HG03571 (cell line): Measurements from ENCODE around the gene MCUR1.
"Not testable (repeated sequence)": the region's sequence is repeated elsewhere in the genome, so short reads cannot be mapped to it uniquely, and the experiment has no call there.

ENCODE experiments used
- ATAC-seq: cut with Tn5 transposase; IDR thresholded peaks from one replicate; pipeline ENCODE4 v1.9.1; 2021; ENCODE audit not compliant: unreplicated experiment

MCUR1 gene, protein sequence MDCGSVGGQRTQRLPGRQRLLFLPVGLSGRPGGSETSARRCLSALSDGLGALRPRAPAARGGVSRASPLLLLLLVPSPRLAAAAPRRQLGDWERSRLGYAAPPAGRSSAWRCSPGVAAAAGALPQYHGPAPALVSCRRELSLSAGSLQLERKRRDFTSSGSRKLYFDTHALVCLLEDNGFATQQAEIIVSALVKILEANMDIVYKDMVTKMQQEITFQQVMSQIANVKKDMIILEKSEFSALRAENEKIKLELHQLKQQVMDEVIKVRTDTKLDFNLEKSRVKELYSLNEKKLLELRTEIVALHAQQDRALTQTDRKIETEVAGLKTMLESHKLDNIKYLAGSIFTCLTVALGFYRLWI

DNA sequence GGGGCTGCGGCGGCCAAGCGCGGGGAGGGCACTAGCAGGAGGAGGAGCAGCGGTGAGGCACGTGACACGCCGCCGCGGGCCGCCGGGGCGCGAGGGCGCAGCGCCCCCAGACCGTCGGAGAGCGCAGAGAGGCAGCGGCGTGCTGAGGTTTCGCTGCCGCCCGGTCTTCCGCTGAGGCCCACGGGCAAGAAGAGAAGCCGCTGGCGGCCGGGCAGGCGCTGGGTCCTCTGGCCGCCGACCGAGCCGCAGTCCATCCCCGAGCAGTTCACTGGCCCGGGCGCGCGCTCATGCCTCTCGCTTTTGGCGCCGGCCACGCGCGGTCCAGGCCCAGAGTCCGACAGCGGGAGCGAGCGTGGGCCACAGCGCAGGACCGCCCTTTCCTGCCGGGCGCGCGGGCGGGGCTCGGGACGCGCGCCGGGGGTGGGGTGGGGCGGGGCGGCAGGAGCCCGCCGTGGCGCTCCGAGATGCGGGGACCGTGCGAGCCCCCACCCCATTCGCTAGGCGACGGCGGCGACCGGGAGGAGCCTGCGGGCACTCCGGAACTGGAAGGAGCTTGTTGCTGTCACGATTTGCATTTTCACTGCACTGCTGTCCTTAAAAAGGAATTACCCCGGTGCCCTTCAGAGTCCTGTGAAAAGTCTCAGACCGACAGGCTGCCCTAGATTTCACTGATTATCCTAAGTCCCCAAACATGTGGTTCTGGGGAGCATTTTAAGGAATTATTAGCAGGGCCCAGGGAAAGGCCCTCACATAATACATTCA, at the start of gene MCUR1:
Gene MCUR1 (minus strand): TSS at position 382 of the 762 bp plus-strand sequence. CDS start 128 bp downstream, at position 254.
- ATAC-seq = peak; percentile 74

DNA sequence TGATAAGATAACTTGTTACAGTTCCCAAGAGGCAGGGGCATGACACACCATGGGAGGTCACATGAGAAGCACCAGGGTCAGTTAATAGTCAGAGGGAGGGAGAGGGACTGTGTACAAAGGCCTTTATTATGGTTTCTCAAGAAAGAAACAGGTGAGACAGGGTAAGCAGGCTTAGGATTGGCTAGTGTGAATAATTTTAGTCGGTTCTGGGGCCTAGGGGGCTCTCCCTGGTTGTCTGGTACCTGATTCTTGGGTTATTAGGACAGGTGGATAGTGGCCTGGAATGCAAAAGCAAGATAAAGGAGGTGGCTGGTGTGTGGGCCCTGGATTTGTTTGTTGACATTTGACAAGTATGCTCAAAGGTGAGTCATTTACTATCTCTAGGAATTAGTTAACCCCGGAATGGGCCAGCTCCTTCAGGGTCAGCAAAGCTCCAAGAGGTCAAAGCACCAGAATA, 49.4 kb upstream of the MCUR1 start:
- no peak for ATAC-seq

DNA sequence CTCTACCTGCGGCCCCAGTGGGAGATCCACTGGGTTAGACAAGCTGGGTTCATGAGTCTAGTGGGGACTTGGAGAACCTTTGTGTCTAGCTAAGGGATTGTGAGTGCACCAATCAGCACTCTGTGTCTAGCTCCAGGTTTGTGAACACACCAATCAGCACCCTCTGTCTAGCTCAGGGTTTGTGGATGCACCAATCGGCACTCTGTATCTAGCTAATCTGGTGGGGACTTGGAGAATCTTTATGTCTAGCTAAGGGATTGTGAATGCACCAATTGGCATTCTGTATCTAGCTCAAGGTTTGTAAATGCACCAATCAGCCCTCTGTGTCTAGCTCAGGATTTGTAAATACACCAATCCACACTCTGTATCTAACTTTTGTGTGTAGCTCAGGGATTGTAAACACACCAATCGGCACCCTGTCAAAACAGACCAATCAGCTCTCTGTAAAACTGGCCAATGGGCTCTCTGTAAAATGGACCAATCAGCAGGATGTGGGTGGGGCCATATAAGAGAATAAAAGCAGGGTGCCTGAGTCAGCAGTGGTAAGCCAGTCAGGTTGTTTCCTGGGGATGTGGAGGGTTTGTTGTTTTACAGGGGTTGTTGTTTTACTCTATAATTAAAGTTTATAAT, 46.3 kb upstream of the MCUR1 start:
- ATAC-seq = not testable (repeated sequence)

DNA sequence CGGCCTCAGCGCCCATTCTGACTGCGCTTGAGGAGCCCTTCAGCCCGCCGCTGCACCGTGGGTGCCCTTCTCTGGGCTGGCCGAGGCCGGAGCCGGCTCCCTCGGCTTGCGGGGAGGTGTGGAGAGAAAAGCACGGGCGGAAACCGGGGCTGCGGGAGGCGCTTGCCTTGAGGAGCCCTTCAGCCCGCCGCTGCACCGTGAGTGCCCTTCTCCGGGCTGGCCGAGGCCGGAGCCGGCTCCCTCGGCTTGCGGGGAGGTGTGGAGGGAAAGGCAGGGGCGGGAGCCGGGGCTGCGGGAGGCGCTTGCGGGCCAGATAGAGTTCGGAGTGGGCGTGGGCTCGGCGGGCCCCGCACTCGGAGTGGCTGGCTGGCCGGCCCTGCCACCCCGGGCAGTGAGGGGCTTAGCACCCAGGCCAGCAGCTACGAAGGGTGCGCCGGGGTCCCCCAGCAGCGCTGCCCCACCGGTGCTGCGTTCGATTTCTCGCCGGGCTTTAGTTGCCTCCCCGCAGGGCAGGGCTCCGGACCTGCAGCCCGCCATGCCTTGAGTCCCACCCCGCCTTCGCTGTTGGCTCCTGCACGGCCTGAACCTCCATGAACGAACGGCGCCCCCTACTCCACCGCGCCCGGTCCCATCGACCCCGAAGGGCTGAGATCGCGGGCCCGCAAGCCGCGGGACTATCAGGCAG, 45.7 kb upstream of the MCUR1 start:
- ATAC-seq = no peak

DNA sequence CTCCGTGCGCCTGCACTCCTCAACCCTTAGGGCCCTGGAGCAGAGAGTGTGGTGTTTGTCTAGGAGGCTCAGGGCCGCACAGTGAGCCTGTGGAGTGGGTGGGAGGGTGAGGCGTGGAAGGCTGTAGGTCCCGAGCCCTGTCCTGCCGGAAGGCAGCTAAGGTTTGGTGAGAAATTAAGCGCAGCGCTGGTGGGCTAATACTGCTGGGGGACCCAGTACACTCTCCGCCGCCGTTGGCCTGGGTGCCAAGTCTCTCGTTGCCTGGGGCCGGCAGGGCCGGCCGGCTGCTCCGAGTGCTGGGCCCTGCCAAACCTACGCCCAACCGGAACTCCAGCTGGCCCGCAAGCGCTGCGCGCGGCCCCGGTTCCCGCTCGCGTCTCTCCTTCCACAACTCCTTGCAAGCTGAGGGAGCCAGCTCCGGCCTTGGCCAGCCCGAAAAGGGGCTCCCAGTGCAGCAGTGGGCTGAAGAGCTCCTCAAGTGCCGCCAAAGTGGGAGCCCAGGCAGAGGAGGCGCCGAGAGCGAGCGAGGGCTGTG, 40.4 kb upstream of the MCUR1 start:
- ATAC-seq = no peak

DNA sequence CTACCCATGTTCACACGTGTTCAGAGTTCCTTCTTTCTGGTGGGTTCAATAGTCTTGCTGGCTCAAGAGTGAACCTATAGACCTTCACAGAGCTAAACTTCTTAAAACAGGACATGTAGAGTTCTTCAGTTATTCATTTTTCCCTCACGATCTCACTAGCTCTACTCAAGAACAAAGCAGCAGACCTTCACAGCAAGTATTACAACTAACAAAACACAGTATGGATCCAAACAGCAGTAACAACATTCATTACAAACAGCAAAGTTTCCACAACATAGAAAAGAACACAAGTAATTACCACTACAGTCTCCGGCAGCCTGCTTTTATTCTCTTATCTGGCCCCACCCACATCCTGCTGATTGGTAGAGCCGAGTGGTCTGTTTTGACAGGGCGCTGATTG, 39.5 kb upstream of the MCUR1 start:
- no peak for ATAC-seq

DNA sequence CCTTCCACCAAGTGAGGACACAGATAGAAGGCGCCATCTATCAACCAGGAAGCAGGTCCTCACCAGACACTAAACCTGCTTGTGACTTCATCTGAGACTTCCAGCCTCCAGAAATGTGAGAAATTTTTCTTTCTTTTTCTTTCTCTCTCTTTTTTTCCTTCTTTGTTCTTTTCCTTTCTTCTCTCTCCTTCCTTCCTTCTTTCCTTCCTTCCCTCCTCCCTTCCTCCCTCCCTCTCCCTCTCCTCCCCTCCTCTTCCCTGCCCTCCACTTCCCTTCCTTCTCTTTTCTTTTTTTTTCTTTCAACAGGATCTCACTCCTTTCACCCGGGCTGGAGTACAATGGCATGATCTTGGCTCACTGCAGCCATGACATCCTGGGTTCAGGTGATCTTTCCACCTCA, 37.4 kb upstream of the MCUR1 start:
- no peak for ATAC-seq

DNA sequence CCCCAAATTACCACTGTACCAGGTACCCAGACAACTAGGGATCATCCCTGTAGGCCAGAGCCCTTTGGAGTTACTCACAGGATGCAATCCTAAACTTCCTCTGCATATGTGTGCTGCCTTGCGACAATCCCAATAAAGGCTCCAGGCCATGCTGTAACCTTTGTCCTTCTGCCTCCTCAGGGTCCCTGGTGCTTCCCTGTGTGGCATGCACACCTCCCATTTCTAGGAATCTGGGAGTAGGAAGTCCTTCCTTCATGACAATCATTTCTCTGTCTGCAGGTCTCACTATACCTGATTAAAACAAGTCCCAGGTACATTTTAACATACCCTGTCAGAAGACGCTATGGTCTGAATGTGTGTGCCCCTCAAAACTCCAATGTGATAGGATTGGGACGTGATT, 37.0 kb upstream of the MCUR1 start:
- no peak for ATAC-seq

DNA sequence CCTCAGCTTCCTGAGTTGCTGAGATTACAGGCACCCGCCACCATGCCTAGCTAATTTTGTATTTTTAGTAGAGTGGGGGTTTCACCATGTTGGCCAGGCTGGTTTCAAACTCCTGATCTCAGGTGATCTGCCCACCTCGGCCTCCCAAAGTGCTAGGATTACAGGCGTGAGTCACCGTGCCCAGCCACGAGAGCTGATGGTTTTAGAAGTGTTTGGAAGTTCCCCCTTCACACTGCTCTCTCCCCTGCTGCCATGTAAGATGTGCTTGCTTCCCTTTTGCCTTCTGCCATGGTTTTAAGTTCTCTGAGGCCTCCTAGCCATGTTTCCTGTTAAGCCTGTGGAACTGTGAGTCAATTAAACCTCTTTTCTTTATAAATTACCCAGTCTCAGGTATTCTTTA, 36.3 kb upstream of the MCUR1 start:
- ATAC-seq = not testable (repeated sequence)

DNA sequence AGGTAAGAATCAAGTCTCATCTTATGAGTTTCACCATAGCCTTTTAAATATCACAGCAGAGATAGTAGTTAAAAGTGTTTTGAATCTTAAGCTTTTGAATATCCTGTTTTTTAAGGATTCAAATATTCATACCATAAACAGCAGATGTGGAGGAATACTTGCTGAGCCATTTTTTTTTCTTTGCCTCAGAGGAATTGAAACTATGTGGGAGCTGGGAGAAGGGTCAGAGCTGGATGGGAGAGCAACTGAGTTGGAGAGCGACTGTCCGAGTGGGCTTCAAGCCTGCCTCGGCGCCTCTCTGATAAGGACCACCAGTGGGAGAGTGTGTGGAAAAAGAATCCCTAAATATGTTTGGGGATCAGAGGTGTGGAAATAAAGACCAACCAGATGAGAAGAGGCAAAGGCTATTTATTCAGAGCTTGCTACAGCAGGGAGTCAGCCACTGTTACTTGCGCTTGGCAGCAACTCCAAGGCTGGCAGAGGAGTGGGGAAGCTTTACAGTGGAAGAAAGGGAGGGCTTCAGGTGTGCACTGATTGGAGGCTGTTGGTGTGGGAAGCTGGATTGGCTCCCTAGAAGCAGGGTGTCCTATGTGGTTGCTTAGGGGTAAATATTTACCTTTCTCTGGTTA, 34.3 kb upstream of the MCUR1 start:
- ATAC-seq = no peak

DNA sequence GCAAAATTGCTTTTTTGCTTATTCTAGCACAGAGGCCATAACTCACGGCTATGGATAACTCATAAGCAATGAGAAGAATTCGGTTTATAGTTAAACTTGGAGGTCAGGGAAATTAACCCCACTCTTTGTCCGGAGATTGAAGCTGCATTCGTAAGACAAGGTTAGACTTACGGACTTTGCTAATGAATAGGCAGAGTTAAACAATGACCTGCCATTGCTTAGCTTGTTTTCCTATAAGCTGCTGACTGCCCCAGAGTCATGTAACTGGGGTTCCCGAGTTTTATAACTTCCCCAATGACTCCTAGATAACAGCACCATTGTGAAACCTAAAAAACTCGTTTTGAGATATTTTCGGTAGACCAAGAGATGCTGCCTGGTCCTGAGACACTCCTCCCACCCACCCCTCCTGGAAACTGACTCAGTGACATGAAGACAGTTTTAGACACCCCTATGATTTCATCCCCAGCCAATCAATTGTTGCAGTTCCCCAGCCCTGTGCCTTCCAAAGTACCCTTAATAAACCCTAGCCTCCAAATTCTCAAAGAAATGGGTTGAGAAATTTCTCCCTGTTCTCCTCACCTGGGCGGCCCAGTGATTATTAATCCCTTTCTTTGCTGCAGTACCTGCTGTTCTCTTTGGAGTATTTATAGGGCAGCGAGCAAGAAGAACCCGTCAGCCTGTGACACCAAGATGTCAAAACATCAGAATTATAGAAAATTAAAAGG, 33.1 kb upstream of the MCUR1 start:
- no peak for ATAC-seq

DNA sequence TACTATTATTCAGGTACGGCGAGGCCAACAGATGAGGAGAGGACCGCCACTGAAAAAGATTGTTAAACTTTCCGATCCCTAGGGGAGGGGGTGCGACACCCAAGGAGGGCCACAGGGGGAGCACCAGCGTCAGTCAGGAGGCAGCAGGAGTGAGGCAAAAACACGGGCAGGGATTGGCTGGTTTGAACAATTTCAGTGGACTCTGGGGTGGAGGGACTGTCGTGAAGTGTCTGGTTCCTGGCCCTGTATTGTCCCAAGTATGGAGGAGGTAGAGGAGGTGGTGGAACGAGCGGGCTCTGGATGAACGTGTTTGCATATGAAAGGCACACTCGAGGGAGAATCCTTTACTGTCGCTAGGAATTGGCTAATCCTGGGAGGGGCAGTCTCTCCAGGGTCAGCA, 32.5 kb upstream of the MCUR1 start:
- no peak for ATAC-seq

DNA sequence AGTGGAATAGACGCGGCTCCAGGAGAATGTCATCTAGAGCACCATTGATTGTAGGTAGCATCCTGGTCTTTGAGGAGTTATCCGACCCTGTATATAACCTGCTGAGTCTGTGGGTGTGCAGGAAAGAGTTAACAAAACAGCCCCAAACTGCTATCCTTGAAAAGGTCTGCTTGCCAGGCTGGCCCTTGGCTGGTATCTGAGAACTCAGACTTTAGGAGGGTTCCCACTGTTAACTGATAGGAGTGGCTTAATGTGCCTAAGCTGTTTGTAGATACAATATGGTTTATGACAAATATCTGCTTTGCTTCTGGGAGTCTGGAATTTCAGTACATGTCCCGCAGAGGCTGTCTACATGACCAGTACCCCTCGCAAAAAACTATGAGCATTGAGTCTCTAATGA, 27.6 kb upstream of the MCUR1 start:
- no peak for ATAC-seq

DNA sequence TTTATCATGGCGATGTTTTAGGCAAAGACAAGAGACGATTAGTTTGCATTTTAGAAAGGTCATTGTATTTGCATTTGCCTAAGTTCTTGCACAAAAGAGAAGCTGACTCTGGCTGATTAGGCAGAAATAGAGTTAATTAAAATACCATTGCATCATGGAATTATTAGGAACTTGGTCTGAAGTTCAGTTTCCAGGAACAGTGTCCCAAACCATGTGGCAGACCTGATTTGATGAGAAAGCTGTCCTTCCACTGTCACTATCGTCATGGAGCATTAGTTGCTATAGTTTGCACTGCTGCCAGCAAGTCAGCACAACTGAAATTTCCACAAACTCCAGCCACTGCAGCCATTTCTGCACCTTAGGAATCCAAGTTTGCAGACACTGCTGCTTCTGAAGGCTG, 24.3 kb upstream of the MCUR1 start:
- no peak for ATAC-seq

DNA sequence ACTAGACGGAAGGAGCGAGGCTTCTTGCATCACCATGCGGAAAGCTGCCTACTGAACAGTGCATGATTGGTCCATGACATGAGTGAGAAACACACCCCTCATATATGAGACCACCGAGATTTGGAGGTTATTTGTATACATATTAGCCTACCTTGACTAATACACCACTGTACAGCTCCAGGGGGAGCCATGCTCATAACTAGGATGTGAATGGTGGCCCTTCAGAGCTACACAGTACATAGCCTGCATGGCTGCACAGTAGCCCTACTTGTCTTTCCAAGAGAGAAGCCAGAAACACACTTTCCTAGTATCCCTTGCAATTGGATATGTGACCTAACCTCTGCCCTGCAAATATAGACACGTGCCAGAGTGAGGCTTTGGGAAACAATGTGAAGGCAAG, 21.8 kb upstream of the MCUR1 start:
- no peak for ATAC-seq

DNA sequence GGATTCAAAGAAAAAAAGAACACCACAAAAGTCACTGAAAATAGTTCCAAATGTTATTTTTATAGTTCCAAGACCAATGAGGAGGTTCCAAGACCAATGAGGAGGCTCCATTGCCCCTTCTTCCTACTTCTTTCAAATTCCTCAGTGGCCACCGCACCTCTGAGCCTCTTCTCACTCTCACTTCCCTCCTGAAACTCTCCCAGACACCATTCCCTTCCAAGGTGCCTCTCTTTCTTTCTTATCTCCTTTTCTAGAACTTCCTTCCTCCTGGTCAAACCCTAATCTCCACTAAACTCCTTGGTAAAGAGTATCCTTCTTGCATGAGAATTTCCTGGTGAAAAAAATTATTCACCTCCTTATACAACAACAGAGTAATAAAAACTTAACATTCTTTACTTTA, 20.4 kb upstream of the MCUR1 start:
- ATAC-seq = no peak

DNA sequence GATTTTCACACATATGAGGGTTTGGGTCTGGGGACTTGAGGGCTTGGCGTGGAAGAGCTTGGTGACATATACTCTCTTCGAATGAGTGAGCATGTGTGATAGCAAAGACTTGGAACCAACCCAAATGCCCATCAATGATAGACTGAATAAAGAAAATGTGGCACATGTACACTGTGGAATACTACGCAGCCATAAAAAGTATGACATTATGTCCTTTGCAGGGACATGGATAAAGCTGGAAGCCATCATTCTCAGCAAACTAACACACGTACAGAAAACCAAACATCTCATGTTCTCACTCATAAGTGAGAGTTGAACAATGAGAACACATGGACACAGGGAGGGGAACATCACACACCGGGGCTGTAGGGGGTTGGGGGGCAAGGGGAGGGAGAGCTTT, 19.7 kb upstream of the MCUR1 start:
- not testable (repeated sequence) for ATAC-seq

DNA sequence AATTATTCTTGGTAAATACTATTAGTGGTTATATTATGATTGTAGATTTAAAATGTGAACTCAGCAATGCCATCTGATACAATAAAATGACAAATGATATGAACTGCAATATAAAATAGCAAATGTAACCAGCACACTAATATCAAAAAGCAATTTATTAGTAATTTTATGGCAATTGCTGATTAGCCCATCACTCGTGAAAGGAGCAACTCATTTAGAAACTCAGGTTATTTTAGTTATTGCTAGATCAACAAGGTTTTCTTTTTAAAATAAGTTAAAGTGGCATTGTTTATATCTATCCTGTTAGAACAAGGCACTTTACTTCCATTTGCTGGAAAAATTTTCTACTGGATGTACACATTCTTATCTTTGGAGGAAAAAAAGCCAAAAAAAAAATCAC, 18.4 kb upstream of the MCUR1 start:
- no peak for ATAC-seq

DNA sequence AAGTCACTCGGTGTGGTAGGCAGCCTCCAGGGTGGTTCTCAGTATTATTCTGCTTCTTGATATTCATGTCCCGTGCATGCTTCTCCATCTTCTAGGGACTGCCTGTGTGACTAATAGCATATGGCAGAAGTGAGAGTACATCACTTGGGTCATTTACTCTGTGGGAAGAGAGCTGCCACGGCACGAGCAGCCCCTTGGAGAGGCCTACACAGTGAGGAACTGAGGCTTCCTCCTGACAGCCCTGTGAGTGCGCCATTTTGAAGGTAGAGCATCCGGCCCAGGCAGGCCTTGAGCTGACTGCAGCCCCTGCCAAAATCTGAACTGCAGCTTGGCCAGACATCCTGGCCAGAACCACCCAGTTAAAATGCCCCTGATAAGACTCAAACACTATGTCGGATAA, 17.3 kb upstream of the MCUR1 start:
- no peak for ATAC-seq

DNA sequence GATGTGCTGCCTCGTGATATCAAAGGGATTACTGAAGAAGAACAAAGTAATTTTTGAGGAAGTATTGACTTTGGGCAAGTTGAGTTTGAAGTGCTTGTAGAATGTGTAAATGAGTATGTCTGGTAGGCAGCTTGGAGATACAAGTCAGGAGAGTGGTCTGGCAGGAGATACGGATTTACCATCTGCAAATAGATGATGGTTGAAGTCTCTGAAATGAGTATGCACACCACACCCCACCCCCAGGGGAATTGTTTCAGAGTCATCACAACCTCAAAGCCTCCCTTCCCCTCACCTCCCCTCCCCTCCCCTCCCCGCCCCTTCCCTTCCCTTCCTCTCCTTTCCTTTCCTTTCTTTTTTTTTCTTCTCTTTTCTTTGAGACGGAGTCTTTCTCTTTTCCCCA, 16.4 kb upstream of the MCUR1 start:
- no peak for ATAC-seq
